PC-9 (cell line): Measurements from ENCODE around the gene ADGRV1. TPM values are rescaled to one million over a fixed set of nuclear protein-coding genes. Genes with fewer than 3 reads are reported as not detected.

ENCODE experiments used
- BruUV-seq: library from RNA; stranded (reverse); fragments of 400-500 nt; replicated peaks from 2 replicates; lab custom pipeline; 2021; lab: Mats Ljungman, UMichigan
- CTCF ChIA-PET: fragments of 300-600 bp; sonication (Branson Sonifier 250); formaldehyde crosslinking; loops from one replicate; lab custom pipeline; 2022; ENCODE audit warnings: antibody characterized with exemption; lab: Charles Lee
- POLR2A ChIA-PET: fragments of 300-600 bp; sonication (Branson Sonifier 250); formaldehyde crosslinking; loops from one replicate; lab custom pipeline; 2022; ENCODE audit warnings: antibody characterized with exemption; ENCODE audit not compliant: unreplicated experiment; lab: Charles Lee
- DNase-seq, 2 experiments: peaks; one replicate each; pipeline versions ENCODE4 v3.0.0 to v3.0.0-alpha.2; 2015 to 2022; ENCODE audit warnings: mixed read lengths in 1 of 2
- H2AFZ ChIP-seq: fragments of 200-600 bp; sonication (generic); 2 replicates; pipeline ENCODE4 v1.8.1; 2017; ENCODE audit warnings: antibody characterized with exemption
- H3F3A ChIP-seq: fragments of 200-600 bp; sonication (generic); 2 replicates; pipeline ENCODE4 v1.8.1; 2017; ENCODE audit warnings: antibody characterized with exemption, mild to moderate bottlenecking, low read depth; ENCODE audit not compliant: insufficient read depth
- H3K27ac ChIP-seq: fragments of 200-600 bp; sonication (generic); 2 replicates; pipeline ENCODE4 v1.6.1; 2016; ENCODE audit warnings: mixed run types
- H3K27me3 ChIP-seq: fragments of 200-600 bp; sonication (generic); 2 replicates; pipeline ENCODE4 v1.6.1; 2016; ENCODE audit warnings: low read depth, mixed run types; ENCODE audit not compliant: insufficient read depth
- H3K36me3 ChIP-seq: fragments of 200-600 bp; sonication (generic); 2 replicates; pipeline ENCODE4 v1.6.1; 2016; ENCODE audit warnings: low read depth, mixed run types
- H3K4me1 ChIP-seq: fragments of 200-600 bp; sonication (generic); replicated peaks from 2 replicates; pipeline ENCODE4 v1.6.1; 2016; ENCODE audit warnings: mixed run types; ENCODE audit not compliant: insufficient read depth
- H3K4me2 ChIP-seq: fragments of 200-600 bp; sonication (generic); 2 replicates; pipeline ENCODE4 v1.6.1; 2017; ENCODE audit warnings: mixed run types
- H3K4me3 ChIP-seq: fragments of 200-600 bp; sonication (generic); 2 replicates; pipeline ENCODE4 v1.6.1; 2016; ENCODE audit warnings: mixed run types
- H3K79me2 ChIP-seq: fragments of 200-600 bp; sonication (generic); 2 replicates; pipeline ENCODE4 v1.6.1; 2017; ENCODE audit warnings: low read depth, mixed run types
- H3K9me2 ChIP-seq: fragments of 200-600 bp; sonication (generic); 2 replicates; pipeline ENCODE4 v1.8.1; 2017; ENCODE audit warnings: mild to moderate bottlenecking; ENCODE audit not compliant: insufficient read depth
- H3K9me3 ChIP-seq: fragments of 200-600 bp; sonication (generic); 2 replicates; pipeline ENCODE4 v1.8.1; 2016; ENCODE audit warnings: low read depth; ENCODE audit not compliant: insufficient read depth
- H4K20me1 ChIP-seq: fragments of 200-600 bp; sonication (generic); 2 replicates; pipeline ENCODE4 v1.8.1; 2017; ENCODE audit not compliant: insufficient read depth
- CTCF ChIP-seq: fragments of 200-600 bp; sonication (generic); conservative IDR thresholded peaks from 2 replicates; pipeline ENCODE4 v1.6.1; 2017; ENCODE audit warnings: mixed run types, antibody characterized with exemption, mild to moderate bottlenecking, moderate library complexity
- EZH2 ChIP-seq: fragments of 200-600 bp; sonication (generic); IDR thresholded peaks from 2 replicates; pipeline ENCODE4 v1.8.0; 2017; ENCODE audit warnings: antibody characterized with exemption, low read depth
- intact Hi-C: fragments of 100-400 bp; cut with micrococcal nuclease; formaldehyde crosslinking; loops from one replicate; pipeline ENCODE4 v1.10.0; 2022; ENCODE audit not compliant: unreplicated experiment
- total RNA-seq: library from RNA; stranded (reverse); gene quantifications from 2 replicates; pipeline ENCODE4 v1.2.3, GENCODE V29; 2021

The ADGRV1 gene
- total RNA-seq, 1 experiment from 2014 or later, result 1.0 TPM

- no peaks in the 10 kb centered on the region for H3K9me2 ChIP-seq
- no peak for TF ChIP-seq EZH2
- TF ChIP-seq CTCF, result no peak
- intact Hi-C loops, result no loop called here
- no peak overlapping the region for H2AFZ ChIP-seq
- H3K36me3 ChIP-seq, result no peaks in the 10 kb centered on the region
- H3K79me2 ChIP-seq, result no peaks in the 10 kb centered on the region
- no peak for DNase-seq
- H3K4me1 ChIP-seq, result no peaks in the 10 kb centered on the region
- H3K9me3 ChIP-seq, result no peaks in the 10 kb centered on the region
- no peaks in the 10 kb centered on the region for H4K20me1 ChIP-seq
- BruUV-seq, result no TSS peak
- H3F3A ChIP-seq, result no peaks in the 10 kb centered on the region
- no peaks in the 10 kb centered on the region for H3K27me3 ChIP-seq
- H3K27ac ChIP-seq, result no peak overlapping the region
- ChIA-PET CTCF (no interaction called here), POLR2A (no interaction called here)
- H3K4me3 ChIP-seq, result no peak overlapping the region
- no peak overlapping the region for H3K4me2 ChIP-seq
These were observed 248.9 kb downstream of the ADGRV1 start for GRCh38 chr5:90807496-90807895.

GRCh38 chr5:90809311-90810056 is 250.9 kb downstream of the ADGRV1 start:
- Histone ChIP-seq H3K4me3 (no peak overlapping the region), H3K36me3 (no peaks in the 10 kb centered on the region), H3K79me2 (no peaks in the 10 kb centered on the region), H4K20me1 (no peaks in the 10 kb centered on the region), H3K9me3 (no peaks in the 10 kb centered on the region), H3K27ac (no peak overlapping the region), H3K4me2 (no peak overlapping the region), H3K27me3 (no peaks in the 10 kb centered on the region), H3F3A (no peaks in the 10 kb centered on the region), H2AFZ (no peak overlapping the region), H3K9me2 (no peaks in the 10 kb centered on the region), H3K4me1 (no peaks in the 10 kb centered on the region)
- ChIA-PET POLR2A (no interaction called here), CTCF (no interaction called here)
- no TSS peak for BruUV-seq
- intact Hi-C loops, result no loop called here
- no peak for TF ChIP-seq EZH2
- no peak for TF ChIP-seq CTCF
- no peak for DNase-seq

- Histone ChIP-seq H3K9me2 (no peaks in the 10 kb centered on the region), H3K27ac (no peak overlapping the region), H3K79me2 (no peaks in the 10 kb centered on the region), H3K4me2 (no peak overlapping the region), H2AFZ (no peak overlapping the region), H3F3A (no peaks in the 10 kb centered on the region), H3K4me1 (no peaks in the 10 kb centered on the region), H3K36me3 (no peaks in the 10 kb centered on the region), H3K27me3 (no peaks in the 10 kb centered on the region), H3K9me3 (no peaks in the 10 kb centered on the region), H4K20me1 (no peaks in the 10 kb centered on the region), H3K4me3 (no peak overlapping the region)
- ChIA-PET POLR2A (no interaction called here), CTCF (no interaction called here)
- DNase-seq, result no peak
- TF ChIP-seq CTCF (no peak), EZH2 (no peak)
- BruUV-seq, result no TSS peak
- intact Hi-C loops, result no loop called here
These were observed 251.6 kb downstream of the ADGRV1 start for GRCh38 chr5:90810211-90810610.
